Dendritic cell treated with granulocyte-macrophage colony-stimulating factor and Interleukin-4, amounts not matched to agents 40 ng/mL and 50 ng/mL, for 4 days (primary cell): Measurements from ENCODE around the gene SENP2.
"Not testable (repeated sequence)": the region's sequence is repeated elsewhere in the genome, so short reads cannot be mapped to it uniquely, and the experiment has no call there.

Experiments
- H3K27ac Mint-ChIP-seq: one replicate; pipeline ENCODE4 v1.8.0; 2022; ENCODE audit warnings: mild to moderate bottlenecking, mixed read lengths
- H3K27me3 Mint-ChIP-seq: one replicate; pipeline ENCODE4 v1.8.0; 2022; ENCODE audit warnings: mild to moderate bottlenecking, mixed read lengths
- H3K36me3 Mint-ChIP-seq: one replicate; pipeline ENCODE4 v1.8.0; 2022; ENCODE audit warnings: low read depth, mixed read lengths
- H3K4me1 Mint-ChIP-seq: one replicate; pipeline ENCODE4 v1.8.0; 2022; ENCODE audit warnings: low read depth, mixed read lengths
- H3K4me3 Mint-ChIP-seq: one replicate; pipeline ENCODE4 v1.8.0; 2022; ENCODE audit warnings: mild to moderate bottlenecking, moderate library complexity, mixed read lengths
- H3K9me3 Mint-ChIP-seq: one replicate; pipeline ENCODE4 v1.8.0; 2022; ENCODE audit warnings: mixed read lengths
- intact Hi-C: fragments of 100-400 bp; cut with micrococcal nuclease; formaldehyde crosslinking; loops from one replicate; pipeline ENCODE4 v1.15.0; 2022

Gene SENP2

GRCh38 chr3:185561958-185562357 lies 24.1 kb upstream of the SENP2 start:
- no peaks in the 10 kb centered on the region for H3K36me3 Mint-ChIP-seq
- no peak overlapping the region for H3K4me3 Mint-ChIP-seq
- H3K27ac Mint-ChIP-seq = peak overlapping the region; percentile 74
- intact Hi-C loops = no loop called here
- peaks cover 2% of the 10 kb centered on the region for H3K27me3 Mint-ChIP-seq
- H3K4me1 Mint-ChIP-seq = peaks cover 24% of the 10 kb centered on the region
- H3K9me3 Mint-ChIP-seq = no peaks in the 10 kb centered on the region

- Mint-ChIP-seq H3K27me3 (no peaks in the 10 kb centered on the region), H3K9me3 (peaks cover 29% of the 10 kb centered on the region), H3K4me3 (no peak overlapping the region), H3K27ac (no peak overlapping the region), H3K36me3 (no peaks in the 10 kb centered on the region), H3K4me1 (no peaks in the 10 kb centered on the region)
- intact Hi-C loops = loop anchor here (10.0 kb wide), 1 partner anchor 217 kb away; no protein-coding TSS in a partner anchor
These were observed 13.9 kb upstream of the SENP2 start for GRCh38 chr3:185572183-185572582.

GRCh38 chr3:185575108-185575869 lies 10.8 kb upstream of the SENP2 start:
- intact Hi-C loops = loop anchor here (5.0 to 10.0 kb wide), 2 partner anchors 78 to 220 kb away; partner anchors contain the start of gene TMEM41A
- not testable (repeated sequence) for H3K4me1 Mint-ChIP-seq, H3K4me3 Mint-ChIP-seq, H3K36me3 Mint-ChIP-seq, H3K27me3 Mint-ChIP-seq, H3K27ac Mint-ChIP-seq
- H3K9me3 Mint-ChIP-seq = peaks cover 27% of the 10 kb centered on the region

- H3K36me3 Mint-ChIP-seq = peaks cover 8% of the 10 kb centered on the region
- H3K9me3 Mint-ChIP-seq = no peaks in the 10 kb centered on the region
- no peak overlapping the region for H3K4me3 Mint-ChIP-seq
- no peaks in the 10 kb centered on the region for H3K27me3 Mint-ChIP-seq
- H3K27ac Mint-ChIP-seq = no peak overlapping the region
- H3K4me1 Mint-ChIP-seq = peaks cover 13% of the 10 kb centered on the region
- intact Hi-C loops = no loop called here
These were observed 3.9 kb upstream of the SENP2 start for GRCh38 chr3:185582236-185582635.

GRCh38 chr3:185582871-185583270 lies 3.2 kb upstream of the SENP2 start:
- Mint-ChIP-seq H3K27me3 (no peaks in the 10 kb centered on the region), H3K36me3 (peaks cover 8% of the 10 kb centered on the region), H3K27ac (no peak overlapping the region), H3K9me3 (no peaks in the 10 kb centered on the region), H3K4me1 (peaks cover 15% of the 10 kb centered on the region), H3K4me3 (no peak overlapping the region)
- intact Hi-C loops = no loop called here

- H3K27ac Mint-ChIP-seq = no peak overlapping the region
- H3K36me3 Mint-ChIP-seq = peaks cover 8% of the 10 kb centered on the region
- intact Hi-C loops = no loop called here
- H3K9me3 Mint-ChIP-seq = no peaks in the 10 kb centered on the region
- H3K27me3 Mint-ChIP-seq = no peaks in the 10 kb centered on the region
- no peak overlapping the region for H3K4me3 Mint-ChIP-seq
- peaks cover 24% of the 10 kb centered on the region for H3K4me1 Mint-ChIP-seq
These were observed 2.2 kb upstream of the SENP2 start for GRCh38 chr3:185583925-185584324.

- intact Hi-C loops = no loop called here
- H3K9me3 Mint-ChIP-seq = no peaks in the 10 kb centered on the region
- H3K36me3 Mint-ChIP-seq = peaks cover 8% of the 10 kb centered on the region
These were observed 1.4 kb upstream of the SENP2 start for GRCh38 chr3:185584686-185585085.

GRCh38 chr3:185585518-185585858 lies 607 bp upstream of the SENP2 start:
- peak overlapping the region; percentile 87 for H3K4me3 Mint-ChIP-seq
- intact Hi-C loops = no loop called here
- no peaks in the 10 kb centered on the region for H3K27me3 Mint-ChIP-seq
- H3K4me1 Mint-ChIP-seq = peaks cover 24% of the 10 kb centered on the region
- H3K27ac Mint-ChIP-seq = peak overlapping the region; percentile 98
- H3K36me3 Mint-ChIP-seq = peaks cover 13% of the 10 kb centered on the region
- no peaks in the 10 kb centered on the region for H3K9me3 Mint-ChIP-seq

More at GRCh38 chr3:185584686-185585085, 1.4 kb upstream of the SENP2 start:
- H3K27me3 Mint-ChIP-seq = no peaks in the 10 kb centered on the region
- peak overlapping the region; percentile 34 for H3K27ac Mint-ChIP-seq
- no peak overlapping the region for H3K4me3 Mint-ChIP-seq
- H3K4me1 Mint-ChIP-seq = peaks cover 24% of the 10 kb centered on the region

GRCh38 chr3:185586686-185587039 lies 568 bp downstream of the SENP2 start:
- Mint-ChIP-seq H3K9me3 (no peaks in the 10 kb centered on the region), H3K27ac (peak overlapping the region; percentile 98), H3K36me3 (peaks cover 24% of the 10 kb centered on the region), H3K27me3 (no peaks in the 10 kb centered on the region), H3K4me3 (peak overlapping the region; percentile 87), H3K4me1 (peaks cover 24% of the 10 kb centered on the region)
- intact Hi-C loops = no loop called here

- no peak overlapping the region for H3K27ac Mint-ChIP-seq
- no peak overlapping the region for H3K4me3 Mint-ChIP-seq
- H3K4me1 Mint-ChIP-seq = peaks cover 22% of the 10 kb centered on the region
- H3K9me3 Mint-ChIP-seq = no peaks in the 10 kb centered on the region
- H3K36me3 Mint-ChIP-seq = peaks cover 47% of the 10 kb centered on the region
- no peaks in the 10 kb centered on the region for H3K27me3 Mint-ChIP-seq
- intact Hi-C loops = no loop called here
These were observed 8.0 kb downstream of the SENP2 start for GRCh38 chr3:185594073-185594472.

GRCh38 chr3:185595526-185595925 lies 9.4 kb downstream of the SENP2 start:
- Mint-ChIP-seq H3K36me3 (peaks cover 56% of the 10 kb centered on the region), H3K27ac (no peak overlapping the region), H3K4me3 (no peak overlapping the region), H3K9me3 (no peaks in the 10 kb centered on the region), H3K27me3 (no peaks in the 10 kb centered on the region), H3K4me1 (peaks cover 27% of the 10 kb centered on the region)
- intact Hi-C loops = no loop called here

GRCh38 chr3:185605566-185605965 lies 19.5 kb downstream of the SENP2 start:
- H3K36me3 Mint-ChIP-seq = peaks cover 99% of the 10 kb centered on the region
- H3K4me3 Mint-ChIP-seq = no peak overlapping the region
- no peaks in the 10 kb centered on the region for H3K9me3 Mint-ChIP-seq
- no peaks in the 10 kb centered on the region for H3K4me1 Mint-ChIP-seq
- intact Hi-C loops = no loop called here
- H3K27ac Mint-ChIP-seq = no peak overlapping the region
- no peaks in the 10 kb centered on the region for H3K27me3 Mint-ChIP-seq

GRCh38 chr3:185606196-185606595 lies 20.1 kb downstream of the SENP2 start:
- intact Hi-C loops = no loop called here
- H3K4me3 Mint-ChIP-seq = no peak overlapping the region
- H3K9me3 Mint-ChIP-seq = no peaks in the 10 kb centered on the region
- no peaks in the 10 kb centered on the region for H3K27me3 Mint-ChIP-seq
- no peak overlapping the region for H3K27ac Mint-ChIP-seq
- no peaks in the 10 kb centered on the region for H3K4me1 Mint-ChIP-seq
- peaks cover 99% of the 10 kb centered on the region for H3K36me3 Mint-ChIP-seq

- Mint-ChIP-seq H3K9me3 (no peaks in the 10 kb centered on the region), H3K27me3 (no peaks in the 10 kb centered on the region), H3K4me3 (no peak overlapping the region), H3K4me1 (no peaks in the 10 kb centered on the region), H3K36me3 (peaks cover 88% of the 10 kb centered on the region), H3K27ac (no peak overlapping the region)
- intact Hi-C loops = no loop called here
These were observed 26.9 kb downstream of the SENP2 start for GRCh38 chr3:185613016-185613415.
